Measurements from ENCODE around the gene USP13. TPM values are rescaled to one million over a fixed set of nuclear protein-coding genes. Genes with fewer than 3 reads are reported as not detected.
"Not testable (repeated sequence)": the region's sequence is repeated elsewhere in the genome, so short reads cannot be mapped to it uniquely, and the experiment has no call there.

Gene USP13
- total RNA-seq, 1 donor from 2014 or later: 7.2 TPM

- intact Hi-C loops (cut with micrococcal nuclease): no loop called here
These were observed 122.7 kb downstream of the USP13 start for GRCh38 chr3:179775416-179776122.

- intact Hi-C loops (cut with micrococcal nuclease): not testable (repeated sequence)
These were observed 130.0 kb downstream of the USP13 start for GRCh38 chr3:179782841-179783240.

GRCh38 chr3:179788996-179789395, 136.2 kb downstream of the USP13 start:
- intact Hi-C loops (cut with micrococcal nuclease): no loop called here

GRCh38 chr3:179791793-179792192, 139.0 kb downstream of the USP13 start:
- intact Hi-C loops (cut with micrococcal nuclease): no loop called here

- intact Hi-C loops (cut with micrococcal nuclease): no loop called here
These were observed 141.5 kb downstream of the USP13 start for GRCh38 chr3:179794355-179794754.

DNA sequence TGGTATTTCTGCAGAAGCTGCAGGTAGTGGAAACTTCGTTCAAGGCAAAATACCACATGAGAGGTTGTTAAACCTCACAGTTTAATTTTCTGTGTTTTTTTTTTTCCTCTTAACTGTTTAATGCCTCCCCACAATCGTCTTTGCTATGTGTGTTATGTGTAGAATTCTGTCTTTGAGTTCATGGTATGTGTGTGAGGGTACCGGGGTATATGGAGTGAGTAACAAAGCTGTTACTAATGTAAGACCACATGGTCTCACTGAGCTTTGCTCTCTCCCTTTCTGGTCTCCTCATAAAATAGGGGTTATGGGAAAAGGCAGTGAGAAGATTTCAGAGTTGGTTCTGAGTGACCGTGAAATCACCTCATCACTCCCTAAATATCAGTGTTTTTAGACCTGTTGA, 143.6 kb downstream of the USP13 start:
- intact Hi-C loops (cut with micrococcal nuclease): no loop called here

DNA sequence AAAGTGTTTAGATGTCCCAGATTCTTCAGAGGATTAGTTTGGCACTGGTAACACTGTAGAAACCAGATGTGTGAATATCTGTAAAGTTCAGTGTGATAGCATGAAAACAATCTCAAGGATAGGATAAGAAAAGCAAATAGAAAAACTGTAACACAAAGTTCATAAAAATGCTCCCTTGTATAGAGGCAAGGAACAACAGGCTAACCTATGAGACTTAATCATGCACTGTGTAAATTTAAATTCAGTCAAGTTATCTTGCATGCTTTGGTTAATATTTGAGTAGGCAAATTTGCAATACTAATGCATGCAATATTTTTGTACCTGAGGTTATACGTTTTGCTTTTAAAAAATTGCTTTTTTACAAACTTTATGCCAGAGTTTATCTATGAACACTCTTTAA, 144.4 kb downstream of the USP13 start:
- intact Hi-C loops (cut with micrococcal nuclease): no loop called here

- intact Hi-C loops (cut with micrococcal nuclease): no loop called here
These were observed 148.4 kb downstream of the USP13 start for GRCh38 chr3:179801263-179801662.

DNA sequence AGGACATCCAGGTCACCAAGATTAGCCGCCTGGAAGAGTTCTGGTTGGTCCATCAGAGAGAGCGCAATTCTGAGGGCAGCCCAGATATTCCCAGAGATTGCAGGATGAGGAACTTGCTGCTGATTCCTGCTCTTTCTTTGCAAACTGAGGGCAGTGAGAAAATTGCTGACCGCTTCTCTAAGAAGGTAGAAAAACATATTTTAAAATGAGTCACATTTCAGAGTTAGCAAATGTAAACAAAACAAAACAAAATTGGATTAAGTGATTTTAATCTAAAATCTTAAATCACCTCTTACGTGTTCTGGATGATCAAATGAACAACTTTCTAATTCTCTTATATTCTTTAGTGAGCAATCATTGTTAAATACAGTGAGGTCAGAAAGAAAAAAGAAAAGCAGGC, 149.0 kb downstream of the USP13 start:
- intact Hi-C loops (cut with micrococcal nuclease): no loop called here

GRCh38 chr3:179806177-179806576, 153.3 kb downstream of the USP13 start:
- intact Hi-C loops (cut with micrococcal nuclease): no loop called here

DNA sequence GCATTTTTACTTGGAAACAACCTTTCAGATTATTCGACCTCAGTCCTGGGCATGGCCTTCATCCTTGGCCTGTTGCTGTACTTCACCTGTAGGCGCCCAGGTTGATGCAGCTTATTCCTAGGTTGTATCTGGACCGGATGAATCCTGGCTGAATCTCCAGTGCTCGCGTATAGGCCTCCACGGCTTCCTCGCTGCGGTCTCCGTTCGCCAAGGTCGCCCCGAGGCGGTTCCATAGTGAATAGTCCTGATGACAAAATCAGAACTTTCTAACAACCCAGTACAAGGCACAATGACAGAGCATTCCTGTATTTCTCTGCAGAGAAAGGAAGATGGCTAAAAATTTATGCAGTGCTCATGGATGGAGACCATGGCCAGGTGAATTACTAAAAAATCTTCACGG, 154.7 kb downstream of the USP13 start:
- intact Hi-C loops (cut with micrococcal nuclease): no loop called here

DNA sequence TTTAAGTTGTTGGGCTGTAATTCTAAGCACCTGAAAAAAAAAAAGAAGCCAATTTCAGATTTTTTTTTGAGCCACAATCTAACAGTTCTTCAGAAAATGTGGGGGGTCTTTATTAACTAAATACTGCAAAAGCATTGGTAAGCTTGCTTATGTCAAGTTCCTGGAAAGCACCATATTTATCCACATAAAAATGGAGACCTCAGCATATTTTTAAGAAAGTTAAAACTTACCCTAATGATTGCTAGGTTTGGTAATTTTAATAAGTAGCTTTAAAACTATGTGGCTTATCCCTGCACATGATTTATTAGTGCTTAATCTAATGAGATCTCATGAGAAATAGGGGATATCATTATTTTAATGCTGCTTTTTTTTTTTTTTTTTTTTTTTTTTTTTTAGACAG, 156.8 kb downstream of the USP13 start:
- intact Hi-C loops (cut with micrococcal nuclease): loop anchor here (2.0 kb wide), 1 partner anchor 785 kb away; no protein-coding TSS in a partner anchor

DNA sequence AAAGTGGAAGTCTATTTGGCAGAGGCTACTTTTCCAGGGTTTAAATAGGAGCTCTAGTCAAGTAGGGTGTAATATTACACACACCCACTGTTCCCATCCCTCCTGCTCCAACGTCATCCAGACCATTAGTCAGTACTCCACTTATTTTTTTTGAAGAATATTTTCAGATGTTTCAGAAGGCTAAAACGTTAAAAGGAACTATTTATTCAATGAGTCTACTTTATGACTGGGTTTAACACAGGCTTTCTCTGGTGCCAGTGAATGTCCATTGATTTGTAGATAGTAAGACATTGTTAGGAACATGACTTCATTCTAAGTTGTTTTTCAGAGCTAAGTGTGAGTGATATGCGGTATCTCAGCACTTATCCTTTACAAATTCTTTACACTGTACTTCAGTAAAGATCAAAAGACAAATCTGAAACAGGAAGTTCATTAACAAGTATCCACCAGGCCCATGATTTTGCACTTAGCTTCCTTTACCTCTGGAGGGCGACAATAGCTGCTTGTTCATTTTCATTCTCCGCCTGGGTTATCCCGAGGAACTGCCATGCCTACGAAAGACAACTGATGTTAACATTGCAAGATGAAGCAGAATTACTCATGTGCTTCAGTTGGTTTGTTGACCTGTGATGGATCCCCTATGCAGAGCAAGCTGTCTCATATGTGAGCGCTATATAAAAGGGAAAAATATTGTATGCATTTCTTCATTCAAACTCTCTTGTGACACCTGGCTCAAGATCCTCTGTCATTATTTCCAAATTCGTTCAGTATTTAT, 158.7 kb downstream of the USP13 start:
- intact Hi-C loops (cut with micrococcal nuclease): loop anchor here (2.0 kb wide), 1 partner anchor 783 kb away; no protein-coding TSS in a partner anchor

DNA sequence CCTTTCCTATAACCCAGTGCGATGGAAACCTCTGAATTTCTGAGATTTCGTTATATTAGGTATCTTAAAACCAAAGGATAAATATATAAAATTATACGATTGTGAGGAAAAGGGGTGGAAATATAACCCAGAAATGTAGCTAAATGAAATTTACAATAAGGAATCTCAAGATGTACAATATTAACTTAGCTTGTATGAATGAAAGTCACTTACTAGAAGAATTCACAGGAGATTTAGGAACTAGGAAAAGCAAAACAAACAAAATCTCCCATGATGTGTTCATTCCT, 159.2 kb downstream of the USP13 start:
- intact Hi-C loops (cut with micrococcal nuclease): no loop called here

DNA sequence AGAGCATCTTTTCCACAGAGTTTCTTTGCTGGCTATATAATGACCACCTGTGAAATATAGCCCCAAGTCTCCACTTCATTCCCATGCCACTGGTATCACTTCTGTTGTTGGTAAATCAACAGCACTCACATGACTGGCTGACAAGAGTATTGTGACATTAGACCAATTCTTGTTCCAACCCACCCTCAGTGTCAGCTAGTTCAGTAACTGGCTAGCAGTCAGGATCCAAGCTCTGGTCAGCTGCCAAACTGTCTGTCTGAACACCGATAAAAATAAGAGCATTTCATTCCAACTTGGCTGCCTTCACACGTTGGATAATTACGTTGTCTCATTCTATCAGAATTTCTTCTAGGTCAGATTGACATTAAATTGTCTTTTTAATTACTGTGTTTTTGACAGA, 166.5 kb downstream of the USP13 start:
- intact Hi-C loops (cut with micrococcal nuclease): no loop called here

- intact Hi-C loops (cut with micrococcal nuclease): no loop called here
These were observed 169.5 kb downstream of the USP13 start for GRCh38 chr3:179822296-179822695.

GRCh38 chr3:179825527-179826246, 172.8 kb downstream of the USP13 start:
- intact Hi-C loops (cut with micrococcal nuclease): no loop called here

DNA sequence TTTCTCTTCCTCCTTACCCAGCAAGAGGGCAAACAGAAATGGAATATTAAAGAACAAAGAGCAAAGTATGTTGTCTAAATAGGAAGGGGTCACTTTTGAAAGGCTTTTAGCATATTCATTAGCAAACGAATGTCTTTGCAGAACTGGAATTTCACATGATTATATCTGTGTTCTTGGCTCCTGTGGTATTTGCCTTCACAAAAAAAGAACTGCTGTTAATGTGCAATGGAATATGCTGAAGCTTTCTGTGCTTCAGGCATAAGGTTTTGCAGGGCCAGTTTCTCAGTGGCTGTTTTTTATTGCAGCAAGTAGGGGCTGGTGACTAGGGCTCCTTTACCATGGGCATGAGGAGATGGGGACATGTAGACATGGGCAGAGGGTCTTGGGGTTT, 173.4 kb downstream of the USP13 start:
- intact Hi-C loops (cut with micrococcal nuclease): no loop called here

DNA sequence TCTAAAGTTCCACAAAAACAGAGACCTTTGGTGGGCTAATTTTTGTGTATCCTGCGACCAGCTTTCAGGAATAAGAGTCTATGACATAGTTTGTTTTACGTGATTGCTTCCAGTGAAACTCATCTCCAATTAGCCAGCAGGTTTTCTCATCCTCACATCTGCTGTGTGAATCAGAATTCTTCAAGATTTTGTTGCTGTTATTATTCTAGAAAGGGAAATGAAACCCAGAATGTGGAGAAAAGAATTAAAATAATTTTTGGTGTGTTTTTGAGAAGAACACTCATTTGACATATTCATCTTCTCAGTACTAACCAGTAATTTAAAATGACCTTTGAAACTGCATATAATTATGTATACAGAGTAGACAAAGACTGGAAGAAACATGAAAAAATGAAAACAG, 175.9 kb downstream of the USP13 start:
- intact Hi-C loops (cut with micrococcal nuclease): no loop called here

- intact Hi-C loops (cut with micrococcal nuclease): no loop called here
These were observed 176.6 kb downstream of the USP13 start for GRCh38 chr3:179829401-179829800.

GRCh38 chr3:179832333-179832854, 179.6 kb downstream of the USP13 start:
- intact Hi-C loops (cut with micrococcal nuclease): no loop called here

GRCh38 chr3:179833294-179833693, 180.5 kb downstream of the USP13 start:
- intact Hi-C loops (cut with micrococcal nuclease): no loop called here
